HEK293T (cell line): ENCODE data around the gene ABO.
"Not testable (repeated sequence)": the region's sequence is repeated elsewhere in the genome, so short reads cannot be mapped to it uniquely, and the experiment has no call there.

Source experiments
- CTCF ChIA-PET: fragments of 350-600 bp; formaldehyde crosslinking; extraction: SDS; loops from one replicate; lab custom pipeline; 2021; ENCODE audit warnings: antibody characterized with exemption, inconsistent platforms; lab: Yijun Ruan, JAX
- POLR2A ChIA-PET: fragments of 350-600 bp; formaldehyde crosslinking; extraction: SDS; loops from one replicate; lab custom pipeline; 2020; ENCODE audit warnings: antibody characterized with exemption, inconsistent platforms; lab: Yijun Ruan, JAX
- DNase-seq: peaks from one replicate; pipeline ENCODE4 v3.0.0; 2012; ENCODE audit warnings: mixed read lengths; ENCODE audit errors: extremely low spot score
- ARNT ChIP-seq: fragments of 450-650 bp; IDR thresholded peaks from 2 replicates; pipeline ENCODE4 v1.6.1; 2017; ENCODE audit warnings: mild to moderate bottlenecking
- BHLHE40 ChIP-seq: fragments of 450-650 bp; IDR thresholded peaks from 2 replicates; pipeline ENCODE4 v1.6.1; 2016; ENCODE audit warnings: mild to moderate bottlenecking, moderate library complexity, borderline replicate concordance
- CTBP1 ChIP-seq: fragments of 450-650 bp; IDR thresholded peaks from 2 replicates; pipeline ENCODE4 v1.6.1; 2016; ENCODE audit warnings: borderline replicate concordance
- ELF4 ChIP-seq: fragments of 450-650 bp; IDR thresholded peaks from 2 replicates; pipeline ENCODE4 v1.6.1; 2017; ENCODE audit warnings: antibody characterized with exemption
- FOXA1 ChIP-seq: fragments of 450-650 bp; IDR thresholded peaks from 2 replicates; pipeline ENCODE4 v1.6.1; 2016; ENCODE audit warnings: mild to moderate bottlenecking
- FOXK2 ChIP-seq: fragments of 450-650 bp; IDR thresholded peaks from 2 replicates; pipeline ENCODE4 v1.6.1; 2016; ENCODE audit warnings: mild to moderate bottlenecking
- FOXM1 ChIP-seq: fragments of 450-650 bp; IDR thresholded peaks from 2 replicates; pipeline ENCODE4 v1.6.1; 2017; ENCODE audit warnings: mild to moderate bottlenecking, borderline replicate concordance
- HDGF ChIP-seq: fragments of 450-650 bp; IDR thresholded peaks from 2 replicates; pipeline ENCODE4 v1.6.1; 2017; ENCODE audit warnings: antibody characterized with exemption, borderline replicate concordance
- L3MBTL2 ChIP-seq: fragments of 450-650 bp; conservative IDR thresholded peaks from 2 replicates; pipeline ENCODE4 v1.6.1; 2016; ENCODE audit warnings: mild to moderate bottlenecking
- LEF1 ChIP-seq: fragments of 450-650 bp; IDR thresholded peaks from 2 replicates; pipeline ENCODE4 v1.6.1; 2017; ENCODE audit warnings: mild to moderate bottlenecking, borderline replicate concordance
- NFRKB ChIP-seq: fragments of 450-650 bp; IDR thresholded peaks from 2 replicates; pipeline ENCODE4 v1.6.1; 2016; ENCODE audit warnings: mild to moderate bottlenecking, moderate library complexity
- PKNOX1 ChIP-seq: fragments of 450-650 bp; IDR thresholded peaks from 2 replicates; pipeline ENCODE4 v1.6.1; 2016
- SP1 ChIP-seq: fragments of 450-650 bp; IDR thresholded peaks from 2 replicates; pipeline ENCODE4 v1.6.1; 2017
- SUZ12 ChIP-seq: fragments of 450-650 bp; IDR thresholded peaks from 2 replicates; pipeline ENCODE4 v1.6.1; 2016; ENCODE audit warnings: mild to moderate bottlenecking
- TARDBP ChIP-seq: fragments of 450-650 bp; IDR thresholded peaks from 2 replicates; pipeline ENCODE4 v1.6.1; 2016
- ZNF384 ChIP-seq: fragments of 450-650 bp; IDR thresholded peaks from 2 replicates; pipeline ENCODE4 v1.6.1; 2016

Gene ABO

GRCh38 chr9:133255371-133256135, 19.4 kb downstream of the ABO start:
- ChIA-PET POLR2A (no interaction called here), CTCF (no interaction called here)
- DNase-seq, result no peak
- no peak for TF ChIP-seq NFRKB
- TF ChIP-seq FOXM1, result no peak
- TF ChIP-seq SP1, result no peak
- no peak for TF ChIP-seq PKNOX1
- no peak for TF ChIP-seq ARNT
- TF ChIP-seq HDGF, result no peak
- TF ChIP-seq SUZ12, result no peak
- no peak for TF ChIP-seq FOXK2
- TF ChIP-seq LEF1, result no peak
- no peak for TF ChIP-seq L3MBTL2
- TF ChIP-seq ELF4, result no peak
- no peak for TF ChIP-seq FOXA1
- TF ChIP-seq BHLHE40, result no peak
- no peak for TF ChIP-seq CTBP1
- TF ChIP-seq TARDBP, result no peak

GRCh38 chr9:133254471-133254870, 20.5 kb downstream of the ABO start:
- ChIA-PET POLR2A (no interaction called here), CTCF (no interaction called here)
- TF ChIP-seq L3MBTL2 (no peak), ELF4 (no peak), HDGF (no peak), SP1 (no peak), FOXA1 (no peak), ZNF384 (no peak), NFRKB (no peak), FOXK2 (no peak), CTBP1 (no peak), BHLHE40 (no peak)
- no peak for DNase-seq

- CTCF ChIA-PET, result no interaction called here
- no peak for DNase-seq
- no peak for TF ChIP-seq NFRKB
- no peak for TF ChIP-seq FOXA1
- POLR2A ChIA-PET, result no interaction called here
Observed at GRCh38 chr9:133253268-133253667, 21.7 kb downstream of the ABO start.

- DNase-seq, result no peak
- TF ChIP-seq HDGF (no peak), LEF1 (no peak), CTBP1 (no peak), TARDBP (no peak), BHLHE40 (no peak), FOXM1 (no peak), ZNF384 (no peak), PKNOX1 (no peak), SUZ12 (no peak), FOXA1 (no peak), ELF4 (no peak), ARNT (no peak), L3MBTL2 (no peak), NFRKB (no peak), SP1 (no peak), FOXK2 (no peak)
- ChIA-PET POLR2A (no interaction called here), CTCF (interaction anchor here (1.4 kb wide), 1 partner anchor 14 kb away, joined by 3 read pairs; no protein-coding TSS in a partner anchor)
Observed at GRCh38 chr9:133252301-133253020, 22.5 kb downstream of the ABO start.

- TF ChIP-seq PKNOX1 (no peak), L3MBTL2 (no peak), ARNT (no peak), HDGF (no peak), FOXM1 (no peak), FOXK2 (no peak), LEF1 (no peak), CTBP1 (no peak), BHLHE40 (no peak), NFRKB (no peak), ELF4 (no peak), SUZ12 (no peak), ZNF384 (no peak), TARDBP (no peak), SP1 (no peak), FOXA1 (no peak)
- POLR2A ChIA-PET, result no interaction called here
- DNase-seq, result no peak
- CTCF ChIA-PET, result interaction anchor here (1.4 kb wide), 1 partner anchor 13 kb away, joined by 3 read pairs; no protein-coding TSS in a partner anchor
Observed at GRCh38 chr9:133251773-133252172, 23.2 kb downstream of the ABO start.

- CTCF ChIA-PET, DNase-seq, POLR2A ChIA-PET: not testable (repeated sequence)
Observed at GRCh38 chr9:133251221-133251620, 23.8 kb downstream of the ABO start.
